ENCODE measurements around the gene LSM11.

- TF ChIP-seq, protein P1, sequence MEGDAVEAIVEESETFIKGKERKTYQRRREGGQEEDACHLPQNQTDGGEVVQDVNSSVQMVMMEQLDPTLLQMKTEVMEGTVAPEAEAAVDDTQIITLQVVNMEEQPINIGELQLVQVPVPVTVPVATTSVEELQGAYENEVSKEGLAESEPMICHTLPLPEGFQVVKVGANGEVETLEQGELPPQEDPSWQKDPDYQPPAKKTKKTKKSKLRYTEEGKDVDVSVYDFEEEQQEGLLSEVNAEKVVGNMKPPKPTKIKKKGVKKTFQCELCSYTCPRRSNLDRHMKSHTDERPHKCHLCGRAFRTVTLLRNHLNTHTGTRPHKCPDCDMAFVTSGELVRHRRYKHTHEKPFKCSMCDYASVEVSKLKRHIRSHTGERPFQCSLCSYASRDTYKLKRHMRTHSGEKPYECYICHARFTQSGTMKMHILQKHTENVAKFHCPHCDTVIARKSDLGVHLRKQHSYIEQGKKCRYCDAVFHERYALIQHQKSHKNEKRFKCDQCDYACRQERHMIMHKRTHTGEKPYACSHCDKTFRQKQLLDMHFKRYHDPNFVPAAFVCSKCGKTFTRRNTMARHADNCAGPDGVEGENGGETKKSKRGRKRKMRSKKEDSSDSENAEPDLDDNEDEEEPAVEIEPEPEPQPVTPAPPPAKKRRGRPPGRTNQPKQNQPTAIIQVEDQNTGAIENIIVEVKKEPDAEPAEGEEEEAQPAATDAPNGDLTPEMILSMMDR (conservative IDR thresholded peaks at IDR 0.05; ENCODE audit: low read depth, low read length), result no peak
- TF ChIP-seq USF2 (IDR thresholded peaks at IDR 0.05; ENCODE audit: low read depth, low read length), result no peak
- TF ChIP-seq POLR2A (IDR thresholded peaks at IDR 0.05; ENCODE audit: low read depth, low read length), result no peak
- TF ChIP-seq MAFK (IDR thresholded peaks at IDR 0.05; ENCODE audit: low read depth, low read length), result no peak
- no peak for TF ChIP-seq RAD21 (IDR thresholded peaks at IDR 0.05; ENCODE audit: low read length)
- TF ChIP-seq SMC3 (IDR thresholded peaks at IDR 0.05; ENCODE audit: low read depth, low read length), result no peak
- TF ChIP-seq CHD1 (IDR thresholded peaks at IDR 0.05; ENCODE audit: low read depth, low read length), result no peak
- no peak for TF ChIP-seq FOS (IDR thresholded peaks at IDR 0.05; ENCODE audit: low read depth, low read length)
- no peak for TF ChIP-seq MXI1 (IDR thresholded peaks at IDR 0.05; ENCODE audit: borderline replicate concordance, low read depth, low read length)
- no peak for TF ChIP-seq NFE2L2 (IDR thresholded peaks at IDR 0.05; ENCODE audit: low read depth, low read length)
- no peak for TF ChIP-seq CEBPB (IDR thresholded peaks at IDR 0.05; ENCODE audit: low read depth, low read length)
- TF ChIP-seq RFX5 (IDR thresholded peaks at IDR 0.05; ENCODE audit: low read depth, low read length), result no peak
- TF ChIP-seq MAZ (IDR thresholded peaks at IDR 0.05; ENCODE audit: borderline replicate concordance, low read depth, low read length), result no peak
Observed at GRCh38 chr5:157766442-157766841, 22.9 kb downstream of the LSM11 start.
